Endothelial cell of umbilical vein (primary cell): Measurements from ENCODE around the gene SPAM1.

Source experiments
- CTCF ChIP-seq, 2 donors: IDR thresholded peaks; 1 replicate in 1 of 2; 2 replicates in 1 of 2; pipeline ENCODE4 v1.5.1; 2011; ENCODE audit warnings: low read length in 2 of 2, mild to moderate bottlenecking in 2 of 2, moderate library complexity in 2 of 2, control low read depth in 1 of 2, inconsistent platforms in 1 of 2, low read depth in 1 of 2; ENCODE audit not compliant: insufficient read depth in 1 of 2; ENCODE audit errors: extremely low read depth in 1 of 2
- EZH2 ChIP-seq: IDR thresholded peaks from 2 replicates; pipeline ENCODE4 v1.6.1; 2012; ENCODE audit warnings: borderline replicate concordance, low read depth, mild to moderate bottlenecking, moderate library complexity, low read length, inconsistent platforms; ENCODE audit not compliant: severe bottlenecking
- MAX ChIP-seq: IDR thresholded peaks from 2 replicates; pipeline ENCODE4 v1.6.1; 2011; ENCODE audit not compliant: insufficient read depth, insufficient read length
- POLR2A ChIP-seq: IDR thresholded peaks from 2 replicates; pipeline ENCODE4 v1.6.1; 2012; ENCODE audit warnings: low read depth, mild to moderate bottlenecking, control low read depth, low read length
- POLR2AphosphoS5 ChIP-seq: IDR thresholded peaks from 2 replicates; pipeline ENCODE4 v1.6.1; 2012; ENCODE audit warnings: low read depth, mild to moderate bottlenecking, control low read depth, low read length, moderate library complexity; ENCODE audit not compliant: insufficient read depth

GRCh38 chr7:123958186-123958703 lies 33.2 kb downstream of the SPAM1 start:
- TF ChIP-seq POLR2A (no peak), CTCF (IDR thresholded peaks at IDR 0.05; ENCODE audit: extremely low read depth in 1 of 2, insufficient read depth in 1 of 2, low read depth in 1 of 2, low read length in 2 of 2) (no peak), MAX (no peak), EZH2 (no peak), POLR2AphosphoS5 (no peak)
